ENCODE measurements around the gene SART1. TPM values are rescaled to one million over a fixed set of nuclear protein-coding genes. Genes with fewer than 3 reads are reported as not detected.
A peak's percentile ranks its signal among the peaks of the same experiment; 100 is the strongest.

The SART1 gene
- total and polyA plus RNA-seq, 4 donors, result 13.6 to 24.3 (median 15.1) TPM

GRCh38 chr11:66001942-66002647, 40.6 kb downstream of the SART1 start, which contains the start of the genes BANF1 and EIF1AD:
TSS of gene BANF1 (plus strand) at chr11:66002503. CDS start at chr11:66003251, 748 bp downstream.
TSS of gene EIF1AD (minus strand) at chr11:66002157. CDS start at chr11:66000389, 1,768 bp downstream.
- Histone ChIP-seq H3K4me3 (ENCODE audit: low read depth in 1 of 3, low read length in 3 of 3) (peak within 1 kb of the TSS; percentile 77 to 97 (median 92)), H3K36me3 (ENCODE audit: control insufficient read depth in 4 of 4, insufficient read depth in 3 of 4, low read depth in 1 of 4, low read length in 3 of 4) (peaks cover 2 to 41% (median 32%) of the 10 kb centered on the region in 4 donors), H3K9me3 (ENCODE audit: control insufficient read depth in 4 of 4, low read length in 3 of 4) (no peaks in the 10 kb centered on the region), H3K27me3 (ENCODE audit: control insufficient read depth in 4 of 4, insufficient read depth in 4 of 4, low read length in 3 of 4) (no peaks in the 10 kb centered on the region), H3K9ac (ENCODE audit: low read depth in 1 of 2, low read length in 2 of 2) (peak within 1 kb of the TSS; percentile 51 to 75), H3K4me1 (ENCODE audit: control insufficient read depth in 4 of 4, insufficient read depth in 4 of 4, low read length in 3 of 4) (peaks cover 4 to 30% (median 21%) of the 10 kb centered on the region in 4 donors), H3K27ac (ENCODE audit: low read depth in 1 of 2, low read length in 2 of 2) (peak within 1 kb of the TSS; percentile 88 to 97)
- peak; percentile 94 for DNase-seq (ENCODE audit: low spot score)
- WGBS, result under 1% methylated on average over 55 of the region's 55 CpGs
- TF ChIP-seq NR2F2 (IDR thresholded peaks at IDR 0.05) (peak; percentile 88), CTCF (IDR thresholded peaks at IDR 0.05; ENCODE audit: low read depth, low read length, missing input control) (no peak), MAX (IDR thresholded peaks at IDR 0.05) (peak; percentile 94), EGR1 (IDR thresholded peaks at IDR 0.05; ENCODE audit: low read depth in 2 of 2) (peak; percentile 50 to 72), HNF4G (IDR thresholded peaks at IDR 0.05) (peak; percentile 9), GABPA (IDR thresholded peaks at IDR 0.05 in 1 of 2, conservative IDR thresholded peaks at IDR 0.05 in 1 of 2) (peak; percentile 98 to 99), RXRA (IDR thresholded peaks at IDR 0.05) (peak; percentile 56 to 76), HNF4A (conservative IDR thresholded peaks at IDR 0.05) (peak; percentile 51 to 68), TAF1 (conservative IDR thresholded peaks at IDR 0.05) (no peak), JUND (IDR thresholded peaks at IDR 0.05) (peak in 1 of 2 donors; percentile 56), RAD21 (IDR thresholded peaks at IDR 0.05) (peak in 1 of 2 donors; percentile 45), YY1 (IDR thresholded peaks at IDR 0.05) (peak; percentile 93), SP1 (IDR thresholded peaks at IDR 0.05) (peak; percentile 83), ZBTB33 (IDR thresholded peaks at IDR 0.05) (peak; percentile 98), FOXA1 (IDR thresholded peaks at IDR 0.05) (no peak), FOXA2 (IDR thresholded peaks at IDR 0.05) (no peak), ATF3 (IDR thresholded peaks at IDR 0.05) (peak; percentile 58), REST (IDR thresholded peaks at IDR 0.05) (peak; percentile 82)
